ENCODE measurements around the gene SUPT7L.

GRCh38 chr2:27690052-27690451 is 26.6 kb upstream of the SUPT7L start:
- no peak for TF ChIP-seq CTCF (conservative IDR thresholded peaks at IDR 0.05)
- no peak for TF ChIP-seq ZFX (IDR thresholded peaks at IDR 0.05)
